ENCODE results near the gene MRPL37.

The MRPL37 gene

DNA sequence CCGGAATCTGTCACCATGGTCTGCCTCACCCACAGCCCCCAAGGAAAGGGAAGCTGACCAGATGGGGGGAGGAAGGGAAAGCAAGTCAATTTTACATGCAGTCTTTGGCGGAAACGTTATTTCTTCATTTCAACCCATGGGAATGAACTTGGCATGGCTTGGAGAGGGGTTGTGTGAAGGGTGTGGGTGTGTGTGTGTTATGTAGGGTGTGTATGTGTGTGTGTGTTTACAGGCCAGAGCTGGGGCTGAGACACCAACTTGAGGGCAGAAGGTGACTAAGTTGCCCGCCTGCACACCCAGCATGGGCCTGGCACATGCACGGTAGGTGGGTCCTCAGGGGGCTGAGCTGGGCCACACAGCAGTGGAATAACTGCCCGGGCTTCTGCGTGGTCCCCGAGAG is 65.2 kb downstream of the MRPL37 start:
- ATAC-seq, result no peak
- TF ChIP-seq BACH2 (CRISPR knock-in tag; IDR thresholded peaks at IDR 0.05; ENCODE audit: borderline replicate concordance) (no peak), ARNTL (CRISPR knock-in tag; IDR thresholded peaks at IDR 0.05; ENCODE audit: borderline replicate concordance, low read depth) (no peak), ZFP30 (CRISPR knock-in tag; IDR thresholded peaks at IDR 0.05) (no peak)
- TF ChIP-seq, protein P1, sequence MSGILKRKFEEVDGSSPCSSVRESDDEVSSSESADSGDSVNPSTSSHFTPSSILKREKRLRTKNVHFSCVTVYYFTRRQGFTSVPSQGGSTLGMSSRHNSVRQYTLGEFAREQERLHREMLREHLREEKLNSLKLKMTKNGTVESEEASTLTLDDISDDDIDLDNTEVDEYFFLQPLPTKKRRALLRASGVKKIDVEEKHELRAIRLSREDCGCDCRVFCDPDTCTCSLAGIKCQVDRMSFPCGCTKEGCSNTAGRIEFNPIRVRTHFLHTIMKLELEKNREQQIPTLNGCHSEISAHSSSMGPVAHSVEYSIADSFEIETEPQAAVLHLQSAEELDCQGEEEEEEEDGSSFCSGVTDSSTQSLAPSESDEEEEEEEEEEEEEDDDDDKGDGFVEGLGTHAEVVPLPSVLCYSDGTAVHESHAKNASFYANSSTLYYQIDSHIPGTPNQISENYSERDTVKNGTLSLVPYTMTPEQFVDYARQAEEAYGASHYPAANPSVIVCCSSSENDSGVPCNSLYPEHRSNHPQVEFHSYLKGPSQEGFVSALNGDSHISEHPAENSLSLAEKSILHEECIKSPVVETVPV (CRISPR knock-in tag; IDR thresholded peaks at IDR 0.05), result no peak
- TF ChIP-seq, protein P2, sequence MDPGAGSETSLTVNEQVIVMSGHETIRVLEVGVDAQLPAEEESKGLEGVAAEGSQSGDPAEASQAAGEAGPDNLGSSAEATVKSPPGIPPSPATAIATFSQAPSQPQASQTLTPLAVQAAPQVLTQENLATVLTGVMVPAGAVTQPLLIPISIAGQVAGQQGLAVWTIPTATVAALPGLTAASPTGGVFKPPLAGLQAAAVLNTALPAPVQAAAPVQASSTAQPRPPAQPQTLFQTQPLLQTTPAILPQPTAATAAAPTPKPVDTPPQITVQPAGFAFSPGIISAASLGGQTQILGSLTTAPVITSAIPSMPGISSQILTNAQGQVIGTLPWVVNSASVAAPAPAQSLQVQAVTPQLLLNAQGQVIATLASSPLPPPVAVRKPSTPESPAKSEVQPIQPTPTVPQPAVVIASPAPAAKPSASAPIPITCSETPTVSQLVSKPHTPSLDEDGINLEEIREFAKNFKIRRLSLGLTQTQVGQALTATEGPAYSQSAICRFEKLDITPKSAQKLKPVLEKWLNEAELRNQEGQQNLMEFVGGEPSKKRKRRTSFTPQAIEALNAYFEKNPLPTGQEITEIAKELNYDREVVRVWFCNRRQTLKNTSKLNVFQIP (CRISPR knock-in tag; IDR thresholded peaks at IDR 0.05; ENCODE audit: borderline replicate concordance, low read depth), result no peak

DNA sequence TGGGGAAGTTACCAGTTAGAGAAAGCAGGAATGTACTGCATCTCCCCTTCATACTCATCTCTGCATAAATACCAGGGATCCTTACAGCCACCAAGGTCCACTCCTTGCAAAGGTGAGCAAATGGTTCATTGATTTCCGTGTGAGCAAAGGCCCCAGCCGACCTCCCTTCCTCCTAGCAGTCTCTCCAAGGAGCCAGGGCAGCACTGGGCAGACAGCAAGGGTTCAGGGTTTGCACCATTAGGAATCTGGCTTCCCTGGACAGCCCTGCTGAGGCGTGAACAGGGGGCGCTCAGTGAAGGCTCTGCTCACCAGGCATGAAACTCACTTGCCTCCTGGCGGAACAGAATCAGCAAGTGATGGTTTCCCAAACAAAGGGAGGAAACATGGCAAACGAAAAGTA is 65.7 kb downstream of the MRPL37 start:
- ATAC-seq, result no peak
- TF ChIP-seq BACH2 (CRISPR knock-in tag; IDR thresholded peaks at IDR 0.05; ENCODE audit: borderline replicate concordance) (no peak), GLIS3 (CRISPR knock-in tag; IDR thresholded peaks at IDR 0.05) (no peak), ARNTL (CRISPR knock-in tag; IDR thresholded peaks at IDR 0.05; ENCODE audit: borderline replicate concordance, low read depth) (no peak), ZFP30 (CRISPR knock-in tag; IDR thresholded peaks at IDR 0.05) (no peak), TOX (CRISPR knock-in tag; IDR thresholded peaks at IDR 0.05; ENCODE audit: borderline replicate concordance) (no peak), ZFP3 (CRISPR knock-in tag; IDR thresholded peaks at IDR 0.05) (no peak), ZNF8 (CRISPR knock-in tag; IDR thresholded peaks at IDR 0.05) (no peak)
- TF ChIP-seq, protein P1 (CRISPR knock-in tag; IDR thresholded peaks at IDR 0.05), result no peak
- TF ChIP-seq, protein P2 (CRISPR knock-in tag; IDR thresholded peaks at IDR 0.05; ENCODE audit: borderline replicate concordance, low read depth), result no peak

DNA sequence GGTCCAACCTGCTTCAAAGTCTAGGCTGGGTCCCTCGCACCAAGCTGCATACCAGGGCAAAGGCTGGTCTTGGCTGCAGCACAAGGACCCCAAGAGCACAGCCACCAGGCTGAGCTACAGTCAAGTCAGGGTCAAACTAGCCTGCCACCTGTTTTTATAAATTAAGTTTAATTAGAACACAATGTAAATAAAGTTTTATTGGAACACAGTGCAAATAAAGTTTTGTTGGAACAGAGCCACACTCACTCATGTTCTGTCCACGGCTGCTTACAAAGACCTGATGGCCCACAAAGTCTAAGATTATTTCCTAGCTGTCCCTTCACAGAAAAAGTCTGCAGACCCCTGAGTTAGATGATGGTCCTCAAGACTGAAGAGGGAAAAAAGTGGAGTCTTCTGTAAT is 66.2 kb downstream of the MRPL37 start:
- TF ChIP-seq SNAI2 (CRISPR knock-in tag; IDR thresholded peaks at IDR 0.05), result no peak
- TF ChIP-seq CSDC2 (CRISPR knock-in tag; IDR thresholded peaks at IDR 0.05), result no peak
- no peak for TF ChIP-seq ARNTL (CRISPR knock-in tag; IDR thresholded peaks at IDR 0.05; ENCODE audit: borderline replicate concordance, low read depth)
- TF ChIP-seq, protein P3, sequence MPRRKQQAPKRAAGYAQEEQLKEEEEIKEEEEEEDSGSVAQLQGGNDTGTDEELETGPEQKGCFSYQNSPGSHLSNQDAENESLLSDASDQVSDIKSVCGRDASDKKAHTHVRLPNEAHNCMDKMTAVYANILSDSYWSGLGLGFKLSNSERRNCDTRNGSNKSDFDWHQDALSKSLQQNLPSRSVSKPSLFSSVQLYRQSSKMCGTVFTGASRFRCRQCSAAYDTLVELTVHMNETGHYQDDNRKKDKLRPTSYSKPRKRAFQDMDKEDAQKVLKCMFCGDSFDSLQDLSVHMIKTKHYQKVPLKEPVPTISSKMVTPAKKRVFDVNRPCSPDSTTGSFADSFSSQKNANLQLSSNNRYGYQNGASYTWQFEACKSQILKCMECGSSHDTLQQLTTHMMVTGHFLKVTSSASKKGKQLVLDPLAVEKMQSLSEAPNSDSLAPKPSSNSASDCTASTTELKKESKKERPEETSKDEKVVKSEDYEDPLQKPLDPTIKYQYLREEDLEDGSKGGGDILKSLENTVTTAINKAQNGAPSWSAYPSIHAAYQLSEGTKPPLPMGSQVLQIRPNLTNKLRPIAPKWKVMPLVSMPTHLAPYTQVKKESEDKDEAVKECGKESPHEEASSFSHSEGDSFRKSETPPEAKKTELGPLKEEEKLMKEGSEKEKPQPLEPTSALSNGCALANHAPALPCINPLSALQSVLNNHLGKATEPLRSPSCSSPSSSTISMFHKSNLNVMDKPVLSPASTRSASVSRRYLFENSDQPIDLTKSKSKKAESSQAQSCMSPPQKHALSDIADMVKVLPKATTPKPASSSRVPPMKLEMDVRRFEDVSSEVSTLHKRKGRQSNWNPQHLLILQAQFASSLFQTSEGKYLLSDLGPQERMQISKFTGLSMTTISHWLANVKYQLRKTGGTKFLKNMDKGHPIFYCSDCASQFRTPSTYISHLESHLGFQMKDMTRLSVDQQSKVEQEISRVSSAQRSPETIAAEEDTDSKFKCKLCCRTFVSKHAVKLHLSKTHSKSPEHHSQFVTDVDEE (CRISPR knock-in tag; IDR thresholded peaks at IDR 0.05), result no peak
- TF ChIP-seq GLIS3 (CRISPR knock-in tag; IDR thresholded peaks at IDR 0.05), result no peak
- TF ChIP-seq, protein P4, sequence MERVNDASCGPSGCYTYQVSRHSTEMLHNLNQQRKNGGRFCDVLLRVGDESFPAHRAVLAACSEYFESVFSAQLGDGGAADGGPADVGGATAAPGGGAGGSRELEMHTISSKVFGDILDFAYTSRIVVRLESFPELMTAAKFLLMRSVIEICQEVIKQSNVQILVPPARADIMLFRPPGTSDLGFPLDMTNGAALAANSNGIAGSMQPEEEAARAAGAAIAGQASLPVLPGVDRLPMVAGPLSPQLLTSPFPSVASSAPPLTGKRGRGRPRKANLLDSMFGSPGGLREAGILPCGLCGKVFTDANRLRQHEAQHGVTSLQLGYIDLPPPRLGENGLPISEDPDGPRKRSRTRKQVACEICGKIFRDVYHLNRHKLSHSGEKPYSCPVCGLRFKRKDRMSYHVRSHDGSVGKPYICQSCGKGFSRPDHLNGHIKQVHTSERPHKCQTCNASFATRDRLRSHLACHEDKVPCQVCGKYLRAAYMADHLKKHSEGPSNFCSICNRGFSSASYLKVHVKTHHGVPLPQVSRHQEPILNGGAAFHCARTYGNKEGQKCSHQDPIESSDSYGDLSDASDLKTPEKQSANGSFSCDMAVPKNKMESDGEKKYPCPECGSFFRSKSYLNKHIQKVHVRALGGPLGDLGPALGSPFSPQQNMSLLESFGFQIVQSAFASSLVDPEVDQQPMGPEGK (CRISPR knock-in tag; IDR thresholded peaks at IDR 0.05; ENCODE audit: borderline replicate concordance), result no peak
- TF ChIP-seq, protein P1 (CRISPR knock-in tag; IDR thresholded peaks at IDR 0.05), result no peak
- TF ChIP-seq TCF4 (CRISPR knock-in tag; IDR thresholded peaks at IDR 0.05; ENCODE audit: borderline replicate concordance), result no peak
- no peak for TF ChIP-seq ZNF70 (CRISPR knock-in tag; IDR thresholded peaks at IDR 0.05)
- no peak for TF ChIP-seq RARB (CRISPR knock-in tag; IDR thresholded peaks at IDR 0.05)
- no peak for TF ChIP-seq ZFP30 (CRISPR knock-in tag; IDR thresholded peaks at IDR 0.05)
- TF ChIP-seq ZC3H10 (CRISPR knock-in tag; IDR thresholded peaks at IDR 0.05), result no peak
- TF ChIP-seq, protein P5, sequence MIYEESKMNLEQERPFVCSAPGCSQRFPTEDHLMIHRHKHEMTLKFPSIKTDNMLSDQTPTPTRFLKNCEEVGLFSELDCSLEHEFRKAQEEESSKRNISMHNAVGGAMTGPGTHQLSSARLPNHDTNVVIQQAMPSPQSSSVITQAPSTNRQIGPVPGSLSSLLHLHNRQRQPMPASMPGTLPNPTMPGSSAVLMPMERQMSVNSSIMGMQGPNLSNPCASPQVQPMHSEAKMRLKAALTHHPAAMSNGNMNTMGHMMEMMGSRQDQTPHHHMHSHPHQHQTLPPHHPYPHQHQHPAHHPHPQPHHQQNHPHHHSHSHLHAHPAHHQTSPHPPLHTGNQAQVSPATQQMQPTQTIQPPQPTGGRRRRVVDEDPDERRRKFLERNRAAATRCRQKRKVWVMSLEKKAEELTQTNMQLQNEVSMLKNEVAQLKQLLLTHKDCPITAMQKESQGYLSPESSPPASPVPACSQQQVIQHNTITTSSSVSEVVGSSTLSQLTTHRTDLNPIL (CRISPR knock-in tag; IDR thresholded peaks at IDR 0.05; ENCODE audit: low read depth), result no peak
- no peak for TF ChIP-seq ZNF8 (CRISPR knock-in tag; IDR thresholded peaks at IDR 0.05)
- TF ChIP-seq ESRRG (CRISPR knock-in tag; IDR thresholded peaks at IDR 0.05), result no peak
- TF ChIP-seq BACH2 (CRISPR knock-in tag; IDR thresholded peaks at IDR 0.05; ENCODE audit: borderline replicate concordance), result no peak
- no peak for TF ChIP-seq OSR1 (CRISPR knock-in tag; IDR thresholded peaks at IDR 0.05)
- no peak for ATAC-seq
